ENCODE data around the gene SNX1.

DNA sequence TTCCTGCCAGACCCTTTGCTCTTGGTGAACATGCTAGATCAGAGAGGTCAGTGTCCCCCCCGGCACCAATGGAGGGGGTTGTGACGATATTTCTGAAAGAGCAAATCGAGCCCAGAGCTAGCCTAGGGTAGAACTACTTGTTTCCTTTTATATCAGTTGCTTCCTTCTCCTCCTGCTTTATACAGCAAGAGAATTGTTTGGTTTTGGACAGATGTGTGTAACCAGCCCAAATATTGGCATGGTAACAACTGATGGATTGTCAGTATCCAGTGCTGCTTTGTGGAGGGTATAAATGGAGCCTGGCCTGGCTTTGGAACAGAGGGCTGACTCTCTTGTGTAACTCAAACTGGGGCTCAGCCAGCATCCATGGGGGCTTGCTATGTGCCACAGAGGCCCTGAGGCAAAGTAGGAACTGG lies 27.2 kb downstream of the SNX1 start:
- TF ChIP-seq, protein P1, sequence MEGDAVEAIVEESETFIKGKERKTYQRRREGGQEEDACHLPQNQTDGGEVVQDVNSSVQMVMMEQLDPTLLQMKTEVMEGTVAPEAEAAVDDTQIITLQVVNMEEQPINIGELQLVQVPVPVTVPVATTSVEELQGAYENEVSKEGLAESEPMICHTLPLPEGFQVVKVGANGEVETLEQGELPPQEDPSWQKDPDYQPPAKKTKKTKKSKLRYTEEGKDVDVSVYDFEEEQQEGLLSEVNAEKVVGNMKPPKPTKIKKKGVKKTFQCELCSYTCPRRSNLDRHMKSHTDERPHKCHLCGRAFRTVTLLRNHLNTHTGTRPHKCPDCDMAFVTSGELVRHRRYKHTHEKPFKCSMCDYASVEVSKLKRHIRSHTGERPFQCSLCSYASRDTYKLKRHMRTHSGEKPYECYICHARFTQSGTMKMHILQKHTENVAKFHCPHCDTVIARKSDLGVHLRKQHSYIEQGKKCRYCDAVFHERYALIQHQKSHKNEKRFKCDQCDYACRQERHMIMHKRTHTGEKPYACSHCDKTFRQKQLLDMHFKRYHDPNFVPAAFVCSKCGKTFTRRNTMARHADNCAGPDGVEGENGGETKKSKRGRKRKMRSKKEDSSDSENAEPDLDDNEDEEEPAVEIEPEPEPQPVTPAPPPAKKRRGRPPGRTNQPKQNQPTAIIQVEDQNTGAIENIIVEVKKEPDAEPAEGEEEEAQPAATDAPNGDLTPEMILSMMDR (IDR thresholded peaks at IDR 0.05) = no peak
- no peak for TF ChIP-seq POLR2A (IDR thresholded peaks at IDR 0.05)

All from uterus (tissue), 2 donors.